OCI-LY1 (cell line): ENCODE results near the gene PKNOX2.

Source experiments
- H2AFZ ChIP-seq: fragments of 200-600 bp; sonication (generic), shearing (Covaris generic); 2 replicates; pipeline ENCODE4 v1.6.0; 2014; ENCODE audit warnings: antibody characterized with exemption, mild to moderate bottlenecking, low read length
- H3F3A ChIP-seq: fragments of 200-600 bp; sonication (generic), shearing (Covaris generic); 2 replicates; pipeline ENCODE4 v1.6.0; 2014; ENCODE audit warnings: mild to moderate bottlenecking, antibody characterized with exemption, low read length, moderate library complexity; ENCODE audit not compliant: insufficient read depth
- H3K27ac ChIP-seq: fragments of 200-600 bp; sonication (generic); 2 replicates; pipeline ENCODE4 v1.5.1; 2014; ENCODE audit warnings: low read length, mixed run types, mild to moderate bottlenecking, low read depth; ENCODE audit not compliant: poor library complexity, severe bottlenecking
- H3K27me3 ChIP-seq: fragments of 200-600 bp; sonication (generic); 2 replicates; pipeline ENCODE4 v1.6.0; 2014; ENCODE audit warnings: antibody characterized with exemption, mild to moderate bottlenecking, low read length, moderate library complexity; ENCODE audit not compliant: insufficient read depth
- H3K36me3 ChIP-seq: fragments of 200-600 bp; sonication (generic); 2 replicates; pipeline ENCODE4 v1.6.1; 2014; ENCODE audit warnings: mild to moderate bottlenecking, antibody characterized with exemption, low read length, moderate library complexity, mixed read lengths; ENCODE audit not compliant: insufficient read depth
- H3K4me1 ChIP-seq: fragments of 200-600 bp; sonication (generic); 2 replicates; pipeline ENCODE4 v1.5.1; 2014; ENCODE audit warnings: mild to moderate bottlenecking, low read length, moderate library complexity; ENCODE audit not compliant: insufficient read depth, severe bottlenecking
- H3K4me2 ChIP-seq: fragments of 200-600 bp; sonication (generic), shearing (Covaris generic); 2 replicates; pipeline ENCODE4 v1.6.1; 2014; ENCODE audit warnings: low read length
- H3K4me3 ChIP-seq: fragments of 200-600 bp; sonication (generic); 2 replicates; pipeline ENCODE4 v1.5.1; 2014; ENCODE audit warnings: low read length, low read depth, mild to moderate bottlenecking, mixed read lengths; ENCODE audit not compliant: poor library complexity, severe bottlenecking
- H3K79me2 ChIP-seq: fragments of 200-600 bp; shearing (Covaris generic); 2 replicates; pipeline ENCODE4 v1.6.1; 2016; ENCODE audit warnings: mixed run types, low read length, mixed read lengths; ENCODE audit not compliant: insufficient read depth
- H3K9ac ChIP-seq: fragments of 200-600 bp; sonication (generic), shearing (Covaris generic); 2 replicates; pipeline ENCODE4 v1.6.1; 2014; ENCODE audit warnings: mild to moderate bottlenecking, low read length, mixed read lengths
- H3K9me2 ChIP-seq: fragments of 200-600 bp; sonication (generic), shearing (Covaris generic); 2 replicates; pipeline ENCODE4 v1.6.1; 2014; ENCODE audit warnings: low read depth, mild to moderate bottlenecking, low read length, mixed read lengths
- H3K9me3 ChIP-seq: fragments of 200-600 bp; shearing (Covaris generic); 2 replicates; pipeline ENCODE4 v1.6.1; 2014; ENCODE audit warnings: low read length, mixed read lengths
- H4K20me1 ChIP-seq: fragments of 200-600 bp; sonication (generic), shearing (Covaris generic); 2 replicates; pipeline ENCODE4 v1.6.0; 2016; ENCODE audit warnings: mild to moderate bottlenecking, low read length; ENCODE audit not compliant: insufficient read depth
- CTCF ChIP-seq: fragments of 200-600 bp; sonication (generic), shearing (Covaris generic); IDR thresholded peaks from 2 replicates; pipeline ENCODE4 v1.5.1; 2017; ENCODE audit warnings: mild to moderate bottlenecking, antibody characterized with exemption, low read length, moderate library complexity, mixed read lengths
- EZH2 ChIP-seq: fragments of 200-600 bp; sonication (generic), shearing (Covaris generic); IDR thresholded peaks from 2 replicates; pipeline ENCODE4 v1.8.0; 2017; ENCODE audit warnings: borderline replicate concordance, mixed run types, mild to moderate bottlenecking, antibody characterized with exemption, low read length, moderate library complexity, mixed read lengths

PKNOX2 gene

GRCh38 chr11:125348674-125349309, 184.2 kb downstream of the PKNOX2 start:
- Histone ChIP-seq H3K27ac (no peak overlapping the region), H3K4me3 (no peak overlapping the region), H3K36me3 (no peaks in the 10 kb centered on the region), H3K79me2 (no peaks in the 10 kb centered on the region), H4K20me1 (no peaks in the 10 kb centered on the region), H3K27me3 (no peaks in the 10 kb centered on the region), H3K4me2 (no peak overlapping the region), H3K9me3 (no peaks in the 10 kb centered on the region), H3K4me1 (no peaks in the 10 kb centered on the region), H2AFZ (no peak overlapping the region), H3F3A (no peaks in the 10 kb centered on the region), H3K9me2 (no peaks in the 10 kb centered on the region), H3K9ac (no peak overlapping the region)
- no peak for TF ChIP-seq EZH2
- TF ChIP-seq CTCF: peak; percentile 66

GRCh38 chr11:125350206-125351032, 185.9 kb downstream of the PKNOX2 start:
- Histone ChIP-seq H3K79me2 (no peaks in the 10 kb centered on the region), H2AFZ (no peak overlapping the region), H3K27me3 (no peaks in the 10 kb centered on the region), H3K4me3 (no peak overlapping the region), H3K4me2 (no peak overlapping the region), H3K9me2 (no peaks in the 10 kb centered on the region), H4K20me1 (no peaks in the 10 kb centered on the region), H3K9ac (no peak overlapping the region), H3K4me1 (no peaks in the 10 kb centered on the region), H3K9me3 (no peaks in the 10 kb centered on the region), H3F3A (no peaks in the 10 kb centered on the region), H3K36me3 (no peaks in the 10 kb centered on the region), H3K27ac (no peak overlapping the region)
- TF ChIP-seq CTCF (no peak), EZH2 (no peak)

GRCh38 chr11:125351033-125351867, 186.7 kb downstream of the PKNOX2 start:
- H3K4me1 ChIP-seq: no peaks in the 10 kb centered on the region
- H3K9me2 ChIP-seq: no peaks in the 10 kb centered on the region
- no peaks in the 10 kb centered on the region for H3K9me3 ChIP-seq
- no peak overlapping the region for H3K27ac ChIP-seq
- no peaks in the 10 kb centered on the region for H3F3A ChIP-seq
- H3K79me2 ChIP-seq: no peaks in the 10 kb centered on the region
- no peaks in the 10 kb centered on the region for H3K36me3 ChIP-seq
- H3K4me2 ChIP-seq: no peak overlapping the region
- no peak overlapping the region for H2AFZ ChIP-seq
- no peaks in the 10 kb centered on the region for H3K27me3 ChIP-seq
- no peak overlapping the region for H3K4me3 ChIP-seq
- H4K20me1 ChIP-seq: no peaks in the 10 kb centered on the region
- no peak for TF ChIP-seq EZH2
- no peak for TF ChIP-seq CTCF
- no peak overlapping the region for H3K9ac ChIP-seq
